Activated effector memory CD4-positive, alpha-beta T cell treated with Interleukin-2 at 50 U/mL for 16 hours (primary cell): Measurements from ENCODE around the gene CSAG2.
"Not testable (repeated sequence)": the region's sequence is repeated elsewhere in the genome, so short reads cannot be mapped to it uniquely, and the experiment has no call there.

ENCODE experiments used
- DNase-seq: peaks from one replicate; pipeline ENCODE4 v3.0.0-alpha.2; 2020

CSAG2 gene, protein sequence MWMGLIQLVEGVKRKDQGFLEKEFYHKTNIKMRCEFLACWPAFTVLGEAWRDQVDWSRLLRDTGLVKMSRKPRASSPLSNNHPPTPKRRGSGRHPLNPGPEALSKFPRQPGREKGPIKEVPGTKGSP

DNA sequence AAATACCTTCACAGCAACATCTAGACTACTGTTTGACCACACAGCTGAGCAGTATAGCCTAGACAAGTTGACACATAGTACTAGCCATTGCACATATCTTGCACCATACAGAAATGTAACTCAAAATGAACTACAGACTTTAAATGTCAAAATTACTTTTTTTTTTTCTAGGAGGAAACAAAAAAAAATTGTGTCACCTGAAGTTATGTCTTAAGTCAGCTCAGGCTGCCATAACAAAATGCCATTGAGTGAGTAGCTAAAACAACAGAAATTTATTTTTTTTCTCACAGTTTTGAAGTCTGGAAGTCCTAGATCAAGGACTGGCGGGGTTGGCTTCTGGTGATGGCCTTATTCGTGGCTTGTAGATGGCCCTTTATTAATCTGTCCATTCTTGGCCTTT, at the start of gene CSAG2:
TSS of gene CSAG2 (minus strand) at position 101 of the 400 bp plus-strand sequence. CDS start 161 bp downstream, outside the sequence.
- DNase-seq, result not testable (repeated sequence)

DNA sequence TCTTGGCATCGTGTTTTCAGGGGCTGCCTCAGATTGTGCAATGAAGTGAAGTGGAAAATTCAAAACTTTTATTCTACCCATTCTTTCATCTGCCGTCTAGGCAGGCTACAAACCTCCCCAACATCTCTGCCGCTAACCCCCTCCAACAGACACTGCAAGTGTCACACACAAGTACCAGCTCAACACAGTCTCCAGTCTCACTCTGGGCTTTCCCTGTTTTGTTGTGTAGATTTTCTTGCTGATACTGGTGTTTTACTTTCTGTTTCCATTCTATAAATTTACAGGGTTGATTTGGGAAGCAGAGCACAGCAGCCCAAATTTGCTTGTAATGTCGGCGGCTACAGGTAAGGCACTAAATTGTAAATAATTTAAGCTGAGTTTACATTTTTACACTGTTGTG, 45.8 kb upstream of the CSAG2 start:
- not testable (repeated sequence) for DNase-seq

DNA sequence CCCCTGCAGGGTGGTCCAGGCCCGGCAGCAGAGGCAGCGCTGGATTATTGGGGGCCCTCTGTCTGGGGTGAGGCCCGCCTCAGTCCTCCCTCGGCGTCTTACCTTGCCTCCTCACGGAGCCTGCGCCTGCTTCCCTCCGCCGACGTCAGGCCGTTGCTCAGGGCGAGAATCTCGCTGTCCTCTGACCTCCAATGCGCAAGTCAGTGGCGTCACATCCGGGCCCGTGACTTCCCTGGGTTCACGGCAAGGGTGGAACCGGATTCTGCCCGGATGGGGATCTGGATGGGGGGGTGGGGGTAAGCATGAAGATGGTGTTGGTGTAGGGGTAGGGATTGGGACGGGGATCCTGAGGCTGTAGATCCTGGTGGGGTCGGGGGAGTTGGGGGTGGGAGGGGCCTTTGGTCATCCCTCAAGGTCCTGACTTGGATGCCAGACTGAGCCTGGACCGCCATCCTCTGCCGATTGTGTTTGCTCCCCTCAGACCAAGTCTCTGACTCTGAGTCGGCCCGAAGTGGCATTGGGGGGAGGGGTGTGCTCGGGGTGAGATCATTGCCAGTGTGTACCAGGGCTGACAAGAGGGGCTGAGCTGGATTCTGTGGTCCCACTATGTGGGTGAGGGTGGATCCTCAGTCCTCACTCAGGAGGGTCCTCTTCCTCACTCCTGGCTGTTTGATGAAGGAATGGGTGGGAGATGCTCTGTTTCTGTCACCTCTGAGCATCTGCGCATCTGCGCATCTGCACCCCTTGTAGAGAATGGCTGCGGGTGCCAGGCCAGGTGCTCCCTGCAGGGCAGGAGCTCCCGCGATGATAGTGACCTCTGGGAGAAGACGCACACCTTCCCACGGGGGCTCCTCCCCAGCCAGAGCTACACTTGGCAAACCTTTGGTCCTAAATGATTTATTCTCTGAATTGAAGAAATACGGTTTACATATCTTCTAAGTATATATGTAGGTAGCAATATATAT, 44.9 kb upstream of the CSAG2 start, which contains the start of gene MAGEA2:
TSS of gene MAGEA2 (minus strand) at position 157 of the 965 bp plus-strand sequence. CDS start 2,479 bp downstream, outside the sequence.
- DNase-seq, result not testable (repeated sequence)

DNA sequence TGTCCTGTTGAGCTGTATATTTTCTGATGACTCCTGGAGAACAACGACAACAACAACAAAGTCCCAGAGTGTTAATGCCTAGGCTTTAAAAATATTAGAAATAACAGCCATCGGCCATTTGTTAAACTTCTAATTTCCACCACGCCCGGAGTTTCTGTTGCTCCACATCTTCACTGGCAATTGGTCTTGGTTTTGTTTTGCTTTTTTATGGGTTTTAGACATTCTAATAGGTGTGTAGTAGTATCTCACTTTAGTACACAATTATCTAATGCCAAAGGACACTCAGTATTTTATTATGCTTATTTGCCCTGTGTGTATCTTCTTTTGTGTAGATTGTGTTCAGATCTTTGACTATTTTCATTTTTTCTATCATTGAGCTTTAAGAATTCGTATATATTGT, 29.5 kb upstream of the CSAG2 start:
- no peak for DNase-seq

DNA sequence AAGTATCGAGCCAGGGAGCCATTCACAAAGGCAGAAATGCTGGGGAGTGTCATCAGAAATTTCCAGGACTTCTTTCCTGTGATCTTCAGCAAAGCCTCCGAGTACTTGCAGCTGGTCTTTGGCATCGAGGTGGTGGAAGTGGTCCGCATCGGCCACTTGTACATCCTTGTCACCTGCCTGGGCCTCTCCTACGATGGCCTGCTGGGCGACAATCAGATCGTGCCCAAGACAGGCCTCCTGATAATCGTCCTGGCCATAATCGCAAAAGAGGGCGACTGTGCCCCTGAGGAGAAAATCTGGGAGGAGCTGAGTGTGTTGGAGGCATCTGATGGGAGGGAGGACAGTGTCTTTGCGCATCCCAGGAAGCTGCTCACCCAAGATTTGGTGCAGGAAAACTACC, 27.5 kb upstream of the CSAG2 start:
- DNase-seq, result not testable (repeated sequence)

DNA sequence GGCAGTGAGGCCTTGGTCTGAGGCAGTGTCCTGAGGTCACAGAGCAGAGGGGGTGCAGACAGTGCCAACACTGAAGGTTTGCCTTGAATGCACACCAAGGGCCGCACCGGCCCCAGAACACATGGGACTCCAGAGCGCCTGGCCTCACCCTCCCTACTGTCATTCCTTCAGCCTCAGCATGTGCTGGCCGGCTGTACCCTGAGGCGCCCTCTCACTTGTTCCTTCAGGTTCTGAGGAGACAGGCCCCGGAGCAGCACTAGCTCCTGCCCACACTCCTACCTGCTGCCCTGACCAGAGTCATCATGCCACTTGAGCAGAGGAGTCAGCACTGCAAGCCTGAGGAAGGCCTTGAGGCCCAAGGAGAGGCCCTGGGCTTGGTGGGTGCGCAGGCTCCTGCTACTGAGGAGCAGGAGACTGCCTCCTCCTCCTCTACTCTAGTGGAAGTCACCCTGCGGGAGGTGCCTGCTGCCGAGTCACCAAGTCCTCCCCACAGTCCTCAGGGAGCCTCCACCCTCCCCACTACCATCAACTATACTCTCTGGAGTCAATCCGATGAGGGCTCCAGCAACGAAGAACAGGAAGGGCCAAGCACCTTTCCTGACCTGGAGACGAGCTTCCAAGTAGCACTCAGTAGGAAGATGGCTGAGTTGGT, 26.9 kb upstream of the CSAG2 start:
- DNase-seq, result no peak

DNA sequence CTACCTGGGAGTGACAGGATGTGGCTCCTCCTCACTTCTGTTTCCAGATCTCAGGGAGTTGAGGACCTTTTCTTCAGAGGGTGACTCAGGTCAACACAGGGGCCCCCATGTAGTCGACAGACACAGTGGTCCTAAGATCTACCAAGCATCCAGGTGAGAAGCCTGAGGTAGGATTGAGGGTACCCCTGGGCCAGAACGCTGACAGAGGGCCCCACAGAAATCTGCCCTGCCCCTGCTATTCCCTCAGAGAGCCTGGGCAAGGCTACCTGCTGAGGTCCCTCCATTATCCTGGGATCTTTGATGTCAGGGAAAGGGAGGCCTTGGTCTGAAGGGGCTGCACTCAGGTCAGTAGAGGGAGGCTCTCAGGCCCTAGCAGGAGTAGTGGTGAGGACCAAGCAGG, 26.0 kb upstream of the CSAG2 start:
- DNase-seq, result no peak

DNA sequence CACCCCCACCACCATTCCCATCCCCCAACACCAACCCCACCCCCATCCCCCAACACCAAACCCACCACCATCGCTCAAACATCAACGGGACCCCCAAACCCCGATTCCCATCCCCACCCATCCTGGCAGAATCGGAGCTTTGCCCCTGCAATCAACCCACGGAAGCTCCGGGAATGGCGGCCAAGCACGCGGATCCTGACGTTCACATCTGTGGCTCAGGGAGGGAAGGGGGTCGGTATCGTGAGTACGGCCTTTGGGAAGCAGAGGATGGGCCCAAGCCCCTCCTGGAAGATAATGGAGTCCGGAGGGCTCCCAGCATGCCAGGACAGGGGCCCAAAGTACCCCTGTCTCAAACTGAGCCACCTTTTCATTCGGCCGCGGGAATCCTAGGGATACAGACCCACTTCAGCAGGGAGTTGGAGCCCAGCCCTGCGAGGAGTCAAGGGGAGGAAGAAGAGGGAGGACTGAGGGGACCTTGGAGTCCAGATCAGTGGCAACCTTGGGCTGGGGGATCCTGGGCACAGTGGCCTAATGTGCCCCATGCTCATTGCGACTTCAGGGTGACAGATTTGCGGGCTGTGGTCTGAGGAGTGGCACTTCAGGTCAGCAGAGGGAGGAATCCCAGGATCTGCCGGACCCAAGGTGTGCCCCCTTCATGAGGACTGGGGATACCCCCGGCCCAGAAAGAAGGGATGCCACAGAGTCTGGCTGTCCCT, 25.2 kb upstream of the CSAG2 start:
- DNase-seq, result not testable (repeated sequence)

DNA sequence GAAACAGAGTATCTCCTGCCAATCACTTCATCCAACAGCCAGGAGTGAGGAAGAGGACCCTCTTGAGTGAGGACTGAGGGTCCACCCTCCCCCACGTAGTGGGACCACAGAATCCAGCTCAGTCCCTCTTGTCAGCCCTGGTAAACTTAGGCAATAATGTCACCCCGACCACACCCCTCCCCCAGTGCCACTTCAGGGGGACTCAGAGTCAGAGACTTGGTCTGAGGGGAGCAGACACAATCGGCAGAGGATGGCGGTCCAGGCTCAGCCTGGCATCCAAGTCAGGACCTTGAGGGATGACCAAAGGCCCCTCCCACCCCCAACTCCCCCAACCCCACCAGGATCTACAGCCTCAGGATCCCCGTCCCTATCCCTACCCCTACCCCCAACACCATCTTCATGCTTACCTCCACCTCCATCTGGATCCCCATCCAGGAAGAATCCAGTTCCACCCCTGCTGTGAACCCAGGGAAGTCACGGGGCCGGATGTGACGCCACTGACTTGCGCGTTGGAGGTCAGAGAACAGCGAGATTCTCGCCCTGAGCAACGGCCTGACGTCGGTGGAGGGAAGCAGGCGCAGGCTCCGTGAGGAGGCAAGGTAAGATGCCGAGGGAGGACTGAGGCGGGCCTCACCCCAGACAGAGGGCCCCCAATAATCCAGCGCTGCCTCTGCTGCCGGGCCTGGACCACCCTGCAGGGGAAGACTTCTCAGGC, 24.3 kb upstream of the CSAG2 start, which contains the start of the genes CSAG1 and MAGEA12:
TSS of gene CSAG1 (minus strand) at position 461 of the 715 bp plus-strand sequence. CDS start 1,261 bp downstream, outside the sequence.
TSS of gene MAGEA12 (plus strand) at position 497 of the 715 bp plus-strand sequence. CDS start 2,405 bp downstream, outside the sequence.
- no peak for DNase-seq

DNA sequence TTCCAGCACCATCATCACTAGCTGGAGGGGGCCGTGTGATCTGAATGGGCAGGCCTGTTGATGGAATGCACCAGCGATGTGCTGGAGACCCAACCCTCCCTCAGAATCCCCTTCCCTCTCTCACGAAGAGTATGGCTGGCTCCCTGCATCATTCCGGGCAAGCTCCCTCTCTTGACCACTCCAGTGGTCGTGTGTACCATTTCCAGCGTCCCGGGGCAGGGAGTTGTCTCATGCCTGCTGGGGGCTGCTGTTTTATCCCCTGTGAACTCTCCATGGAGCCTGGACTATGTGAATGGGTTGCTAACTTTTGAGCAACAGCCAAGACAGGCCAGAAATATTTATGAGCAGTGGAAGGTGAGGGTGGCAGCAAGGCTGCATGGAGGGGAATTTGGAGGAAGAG, 16.3 kb upstream of the CSAG2 start:
- DNase-seq, result no peak

DNA sequence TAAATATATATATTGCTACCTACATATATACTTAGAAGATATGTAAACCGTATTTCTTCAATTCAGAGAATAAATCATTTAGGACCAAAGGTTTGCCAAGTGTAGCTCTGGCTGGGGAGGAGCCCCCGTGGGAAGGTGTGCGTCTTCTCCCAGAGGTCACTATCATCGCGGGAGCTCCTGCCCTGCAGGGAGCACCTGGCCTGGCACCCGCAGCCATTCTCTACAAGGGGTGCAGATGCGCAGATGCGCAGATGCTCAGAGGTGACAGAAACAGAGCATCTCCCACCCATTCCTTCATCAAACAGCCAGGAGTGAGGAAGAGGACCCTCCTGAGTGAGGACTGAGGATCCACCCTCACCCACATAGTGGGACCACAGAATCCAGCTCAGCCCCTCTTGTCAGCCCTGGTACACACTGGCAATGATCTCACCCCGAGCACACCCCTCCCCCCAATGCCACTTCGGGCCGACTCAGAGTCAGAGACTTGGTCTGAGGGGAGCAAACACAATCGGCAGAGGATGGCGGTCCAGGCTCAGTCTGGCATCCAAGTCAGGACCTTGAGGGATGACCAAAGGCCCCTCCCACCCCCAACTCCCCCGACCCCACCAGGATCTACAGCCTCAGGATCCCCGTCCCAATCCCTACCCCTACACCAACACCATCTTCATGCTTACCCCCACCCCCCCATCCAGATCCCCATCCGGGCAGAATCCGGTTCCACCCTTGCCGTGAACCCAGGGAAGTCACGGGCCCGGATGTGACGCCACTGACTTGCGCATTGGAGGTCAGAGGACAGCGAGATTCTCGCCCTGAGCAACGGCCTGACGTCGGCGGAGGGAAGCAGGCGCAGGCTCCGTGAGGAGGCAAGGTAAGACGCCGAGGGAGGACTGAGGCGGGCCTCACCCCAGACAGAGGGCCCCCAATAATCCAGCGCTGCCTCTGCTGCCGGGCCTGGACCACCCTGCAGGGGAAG, 5.0 kb upstream of the CSAG2 start, which contains the start of gene MAGEA2B:
TSS of gene MAGEA2B (plus strand) at position 814 of the 973 bp plus-strand sequence. CDS start 2,479 bp downstream, outside the sequence.
- not testable (repeated sequence) for DNase-seq

DNA sequence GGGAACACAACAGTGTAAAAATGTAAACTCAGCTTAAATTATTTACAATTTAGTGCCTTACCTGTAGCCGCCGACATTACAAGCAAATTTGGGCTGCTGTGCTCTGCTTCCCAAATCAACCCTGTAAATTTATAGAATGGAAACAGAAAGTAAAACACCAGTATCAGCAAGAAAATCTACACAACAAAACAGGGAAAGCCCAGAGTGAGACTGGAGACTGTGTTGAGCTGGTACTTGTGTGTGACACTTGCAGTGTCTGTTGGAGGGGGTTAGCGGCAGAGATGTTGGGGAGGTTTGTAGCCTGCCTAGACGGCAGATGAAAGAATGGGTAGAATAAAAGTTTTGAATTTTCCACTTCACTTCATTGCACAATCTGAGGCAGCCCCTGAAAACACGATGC, 4.1 kb upstream of the CSAG2 start:
- DNase-seq, result not testable (repeated sequence)

DNA sequence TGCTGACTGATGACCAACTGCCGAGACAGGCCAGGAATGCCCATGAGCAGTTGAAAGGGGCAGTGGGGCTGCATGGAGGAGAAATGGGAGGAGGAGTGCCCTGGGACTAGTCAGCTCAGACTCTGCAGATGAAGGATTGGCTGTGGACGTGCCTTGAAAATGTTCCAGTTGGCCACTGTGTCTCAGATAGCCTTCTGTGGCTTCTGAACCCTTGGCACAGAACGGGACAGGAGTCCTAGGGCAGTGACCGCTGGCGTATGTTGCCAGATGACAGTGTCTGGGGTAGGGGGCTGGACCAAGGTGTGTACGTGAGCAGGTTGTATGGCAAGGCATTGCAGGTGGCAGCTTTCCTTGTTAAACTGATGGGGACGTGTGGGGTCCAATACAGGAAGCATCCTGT, 2.6 kb downstream of the CSAG2 start:
- not testable (repeated sequence) for DNase-seq

DNA sequence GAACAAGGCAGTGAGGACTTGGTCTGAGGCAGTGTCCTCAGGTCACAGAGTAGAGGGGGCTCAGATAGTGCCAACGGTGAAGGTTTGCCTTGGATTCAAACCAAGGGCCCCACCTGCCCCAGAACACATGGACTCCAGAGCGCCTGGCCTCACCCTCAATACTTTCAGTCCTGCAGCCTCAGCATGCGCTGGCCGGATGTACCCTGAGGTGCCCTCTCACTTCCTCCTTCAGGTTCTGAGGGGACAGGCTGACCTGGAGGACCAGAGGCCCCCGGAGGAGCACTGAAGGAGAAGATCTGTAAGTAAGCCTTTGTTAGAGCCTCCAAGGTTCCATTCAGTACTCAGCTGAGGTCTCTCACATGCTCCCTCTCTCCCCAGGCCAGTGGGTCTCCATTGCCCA, 8.7 kb downstream of the CSAG2 start:
- DNase-seq, result not testable (repeated sequence)

DNA sequence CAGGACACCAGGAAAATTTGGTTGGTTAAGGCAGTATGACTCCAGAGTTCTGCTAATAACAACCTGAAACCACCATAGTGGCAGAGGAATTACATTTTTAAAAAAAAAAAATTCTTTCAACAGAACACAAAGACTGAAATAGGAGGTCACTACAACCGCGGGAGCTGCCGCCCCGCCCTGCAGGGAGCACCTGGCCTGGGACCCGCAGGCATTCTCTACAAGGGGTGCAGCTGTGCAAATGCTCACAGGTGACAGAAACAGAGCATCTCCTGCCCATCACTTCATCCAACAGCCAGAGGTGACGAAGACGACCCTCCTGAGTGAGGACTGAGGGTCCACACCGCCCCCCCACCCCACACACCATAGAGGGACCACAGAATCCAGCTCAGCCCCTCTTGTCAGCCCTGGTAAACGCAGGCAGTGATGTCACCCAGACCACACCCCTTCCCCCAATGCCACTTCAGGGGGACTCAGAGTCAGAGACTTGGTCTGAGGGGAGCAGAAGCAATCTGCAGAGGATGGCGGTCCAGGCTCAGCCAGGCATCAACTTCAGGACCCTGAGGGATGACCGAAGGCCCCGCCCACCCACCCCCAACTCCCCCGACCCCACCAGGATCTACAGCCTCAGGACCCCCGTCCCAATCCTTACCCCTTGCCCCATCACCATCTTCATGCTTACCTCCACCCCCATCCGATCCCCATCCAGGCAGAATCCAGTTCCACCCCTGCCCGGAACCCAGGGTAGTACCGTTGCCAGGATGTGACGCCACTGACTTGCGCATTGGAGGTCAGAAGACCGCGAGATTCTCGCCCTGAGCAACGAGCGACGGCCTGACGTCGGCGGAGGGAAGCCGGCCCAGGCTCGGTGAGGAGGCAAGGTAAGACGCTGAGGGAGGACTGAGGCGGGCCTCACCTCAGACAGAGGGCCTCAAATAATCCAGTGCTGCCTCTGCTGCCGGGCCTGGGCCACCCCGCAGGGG, 10.8 kb downstream of the CSAG2 start, which contains the start of gene MAGEA3:
TSS of gene MAGEA3 (plus strand) at position 843 of the 980 bp plus-strand sequence. CDS start 2,039 bp downstream, outside the sequence.
- DNase-seq, result not testable (repeated sequence)

DNA sequence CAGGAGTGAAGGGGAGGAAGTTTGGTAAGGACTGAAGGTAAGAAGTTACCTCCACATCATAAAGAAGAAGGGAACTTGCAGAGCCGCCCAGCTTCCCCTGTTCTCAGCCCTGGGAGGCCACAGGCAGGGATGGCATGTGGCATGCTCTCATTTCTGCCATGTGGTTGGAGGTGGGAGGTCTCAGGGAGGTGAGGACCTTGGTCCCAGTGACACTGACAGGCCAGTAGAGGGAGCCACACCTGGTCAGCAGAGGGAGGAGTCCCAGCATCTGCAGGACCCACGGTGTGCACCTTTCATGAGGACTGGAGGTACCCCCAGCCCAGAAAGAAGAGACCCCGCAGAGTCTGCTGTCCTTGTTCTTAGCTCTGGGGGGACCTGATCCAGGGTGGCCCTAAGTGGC, 28.1 kb downstream of the CSAG2 start:
- DNase-seq, result not testable (repeated sequence)

DNA sequence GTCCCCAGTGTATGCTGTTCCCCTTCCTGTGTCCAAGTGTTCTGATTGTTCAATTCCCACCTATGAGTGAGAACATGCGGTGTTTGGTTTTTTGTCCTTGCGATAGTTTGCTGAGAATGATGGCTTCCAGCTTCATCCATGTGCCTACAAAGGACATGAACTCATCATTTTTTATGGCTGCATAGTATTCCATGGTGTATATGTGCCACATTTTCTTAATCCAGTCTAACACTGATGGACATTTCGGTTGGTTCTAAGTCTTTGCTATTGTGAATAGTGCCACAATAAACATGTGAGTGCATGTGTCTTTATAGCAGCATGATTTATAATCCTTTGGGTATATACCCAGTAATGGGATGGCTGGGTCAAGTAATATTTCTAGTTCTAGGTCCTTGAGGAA, 34.4 kb downstream of the CSAG2 start:
- not testable (repeated sequence) for DNase-seq

DNA sequence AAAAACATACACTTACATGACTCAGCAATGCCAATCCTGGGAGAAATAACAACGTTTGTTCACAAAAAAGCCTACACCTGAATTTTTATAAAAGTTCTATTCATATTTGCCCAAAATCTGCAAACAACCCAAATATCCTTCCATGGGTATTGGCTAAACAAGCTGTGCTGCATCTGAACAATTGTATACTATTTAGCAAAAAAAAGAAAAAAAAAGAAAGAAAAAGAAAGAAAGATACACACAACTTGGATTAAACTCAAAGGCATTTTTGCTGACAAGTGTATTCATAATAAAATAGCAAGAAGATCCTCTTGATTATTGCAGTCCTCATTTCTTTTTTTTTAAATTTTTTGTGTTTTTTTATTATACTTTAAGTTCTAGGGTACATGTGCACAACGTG, 34.9 kb downstream of the CSAG2 start:
- DNase-seq, result no peak

DNA sequence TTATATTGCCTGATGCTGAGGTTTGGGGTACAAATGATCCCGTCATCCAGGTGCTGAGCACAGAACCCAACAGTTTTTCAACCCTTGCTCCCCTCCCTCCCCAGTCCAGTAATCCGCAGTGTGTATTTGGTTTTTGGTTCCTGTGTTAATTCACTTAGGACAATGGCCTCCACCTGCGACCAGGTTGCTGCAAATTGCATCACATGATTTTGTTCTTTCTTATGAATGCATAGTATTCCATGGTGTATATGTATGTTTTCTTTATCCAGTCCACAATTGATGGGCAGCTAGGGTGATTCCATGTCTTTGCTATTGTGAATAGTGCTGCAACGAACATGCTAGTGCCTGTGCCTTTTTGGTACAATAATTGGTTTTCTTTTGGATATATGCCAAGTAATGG, 46.0 kb downstream of the CSAG2 start:
- no peak for DNase-seq
